ENCODE measurements around the gene NAXD.
"Not testable (repeated sequence)": the region's sequence is repeated elsewhere in the genome, so short reads cannot be mapped to it uniquely, and the experiment has no call there.

NAXD gene

GRCh38 chr13:110644892-110645521 lies 29.7 kb downstream of the NAXD start:
- DNase-seq (ENCODE audit: low spot score), result no peak

- no peak for DNase-seq (ENCODE audit: low spot score)
These were observed 30.4 kb downstream of the NAXD start for GRCh38 chr13:110645750-110646149.

- no peak for DNase-seq (ENCODE audit: low spot score)
These were observed 31.4 kb downstream of the NAXD start for GRCh38 chr13:110646442-110647364.

GRCh38 chr13:110647365-110647737 lies 32.0 kb downstream of the NAXD start:
- no peak for DNase-seq (ENCODE audit: low spot score)

- no peak for DNase-seq (ENCODE audit: low spot score)
These were observed 32.9 kb downstream of the NAXD start for GRCh38 chr13:110648146-110648819.

- DNase-seq (ENCODE audit: low spot score), result no peak
These were observed 33.6 kb downstream of the NAXD start for GRCh38 chr13:110648848-110649421.

GRCh38 chr13:110649551-110649950 lies 34.2 kb downstream of the NAXD start:
- no peak for DNase-seq (ENCODE audit: low spot score)

GRCh38 chr13:110650436-110650835 lies 35.1 kb downstream of the NAXD start:
- no peak for DNase-seq (ENCODE audit: low spot score)

- DNase-seq (ENCODE audit: low spot score), result no peak
These were observed 35.9 kb downstream of the NAXD start for GRCh38 chr13:110651271-110651670.

- DNase-seq (ENCODE audit: low spot score), result no peak
These were observed 36.4 kb downstream of the NAXD start for GRCh38 chr13:110651726-110652230.

GRCh38 chr13:110652231-110652730 lies 36.9 kb downstream of the NAXD start:
- no peak for DNase-seq (ENCODE audit: low spot score)

- DNase-seq (ENCODE audit: low spot score), result no peak
These were observed 37.4 kb downstream of the NAXD start for GRCh38 chr13:110652764-110653163.

GRCh38 chr13:110653271-110653670 lies 37.9 kb downstream of the NAXD start:
- DNase-seq (ENCODE audit: low spot score), result no peak

- no peak for DNase-seq (ENCODE audit: low spot score)
These were observed 38.5 kb downstream of the NAXD start for GRCh38 chr13:110653851-110654250.

- DNase-seq (ENCODE audit: low spot score), result no peak
These were observed 41.9 kb downstream of the NAXD start for GRCh38 chr13:110657196-110657595.

GRCh38 chr13:110658218-110658911 lies 43.0 kb downstream of the NAXD start:
- DNase-seq (ENCODE audit: low spot score), result not testable (repeated sequence)

- DNase-seq (ENCODE audit: low spot score), result no peak
These were observed 45.9 kb downstream of the NAXD start for GRCh38 chr13:110661256-110661655.

- no peak for DNase-seq (ENCODE audit: low spot score)
These were observed 46.7 kb downstream of the NAXD start for GRCh38 chr13:110662091-110662490.

- no peak for DNase-seq (ENCODE audit: low spot score)
These were observed 47.6 kb downstream of the NAXD start for GRCh38 chr13:110662777-110663443.

- DNase-seq (ENCODE audit: low spot score), result no peak
These were observed 48.1 kb downstream of the NAXD start for GRCh38 chr13:110663491-110663890.

- DNase-seq (ENCODE audit: low spot score), result no peak
These were observed 48.7 kb downstream of the NAXD start for GRCh38 chr13:110664041-110664440.

Measured in COLO829 (cell line).